GM12864 (cell line): ENCODE data around the gene LETMD1.

Source experiments
- DNase-seq: peaks from one replicate; pipeline ENCODE4 v3.0.0-alpha.2; 2011; ENCODE audit warnings: low read depth
- H3K4me3 ChIP-seq: 2 replicates; pipeline ENCODE4 v1.5.1; 2011; ENCODE audit warnings: mild to moderate bottlenecking, low read depth, low read length, control low read depth
- TF ChIP-seq, protein P1 (sequence below): IDR thresholded peaks from 2 replicates; pipeline ENCODE4 v1.5.1; 2011; ENCODE audit warnings: low read depth, mild to moderate bottlenecking, moderate library complexity, low read length, control low read depth, inconsistent platforms; ENCODE audit errors: missing control alignments

Gene LETMD1

DNA sequence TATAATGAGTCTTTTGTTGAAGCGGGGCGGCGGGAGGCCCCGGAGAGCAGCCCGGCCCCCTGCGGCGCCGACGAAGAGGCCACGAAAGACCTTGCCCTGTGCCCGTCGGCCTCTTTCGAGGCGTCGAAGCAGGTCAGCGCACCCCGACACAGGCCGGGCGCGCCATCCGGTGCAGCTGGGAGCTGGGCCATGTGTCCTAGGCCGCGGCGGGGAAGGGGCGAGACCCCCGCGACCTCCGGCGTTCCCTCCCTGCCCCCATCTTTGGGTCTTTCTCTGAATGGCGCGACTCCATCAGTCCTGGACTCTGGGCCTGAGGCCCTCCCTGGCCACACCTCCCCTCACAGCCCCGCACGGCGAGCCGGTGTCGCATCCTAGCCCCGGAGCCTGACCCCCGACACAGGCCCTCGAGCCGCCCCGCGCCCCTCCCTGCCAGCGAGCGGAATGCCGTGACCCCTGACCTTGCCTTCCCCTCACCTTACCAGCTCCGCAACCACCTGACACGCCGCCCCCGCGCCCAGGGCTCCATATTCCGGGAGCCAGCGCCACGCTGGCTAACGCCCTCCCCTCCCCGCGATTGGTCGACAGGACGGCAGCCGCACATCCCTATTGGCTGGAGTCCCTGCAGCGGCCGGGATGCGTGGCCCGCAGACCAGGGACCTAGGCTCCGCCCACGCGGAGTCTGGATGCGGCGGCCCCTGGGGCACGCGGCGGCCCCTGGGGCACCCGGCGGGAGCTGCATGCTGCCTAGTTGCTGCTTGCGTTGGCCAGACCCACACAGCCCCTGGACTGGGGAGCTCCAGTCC is 22.1 kb upstream of the LETMD1 start, which contains the start of gene SLC11A2:
Gene SLC11A2, minus strand, starts transcription at position 549 of the 803 bp plus-strand sequence. CDS start 15,656 bp downstream, outside the sequence.
- TF ChIP-seq, protein P1, sequence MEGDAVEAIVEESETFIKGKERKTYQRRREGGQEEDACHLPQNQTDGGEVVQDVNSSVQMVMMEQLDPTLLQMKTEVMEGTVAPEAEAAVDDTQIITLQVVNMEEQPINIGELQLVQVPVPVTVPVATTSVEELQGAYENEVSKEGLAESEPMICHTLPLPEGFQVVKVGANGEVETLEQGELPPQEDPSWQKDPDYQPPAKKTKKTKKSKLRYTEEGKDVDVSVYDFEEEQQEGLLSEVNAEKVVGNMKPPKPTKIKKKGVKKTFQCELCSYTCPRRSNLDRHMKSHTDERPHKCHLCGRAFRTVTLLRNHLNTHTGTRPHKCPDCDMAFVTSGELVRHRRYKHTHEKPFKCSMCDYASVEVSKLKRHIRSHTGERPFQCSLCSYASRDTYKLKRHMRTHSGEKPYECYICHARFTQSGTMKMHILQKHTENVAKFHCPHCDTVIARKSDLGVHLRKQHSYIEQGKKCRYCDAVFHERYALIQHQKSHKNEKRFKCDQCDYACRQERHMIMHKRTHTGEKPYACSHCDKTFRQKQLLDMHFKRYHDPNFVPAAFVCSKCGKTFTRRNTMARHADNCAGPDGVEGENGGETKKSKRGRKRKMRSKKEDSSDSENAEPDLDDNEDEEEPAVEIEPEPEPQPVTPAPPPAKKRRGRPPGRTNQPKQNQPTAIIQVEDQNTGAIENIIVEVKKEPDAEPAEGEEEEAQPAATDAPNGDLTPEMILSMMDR = peak; percentile 16
- H3K4me3 ChIP-seq = peak within 1 kb of the TSS; percentile 87
- peak; percentile 70 for DNase-seq

DNA sequence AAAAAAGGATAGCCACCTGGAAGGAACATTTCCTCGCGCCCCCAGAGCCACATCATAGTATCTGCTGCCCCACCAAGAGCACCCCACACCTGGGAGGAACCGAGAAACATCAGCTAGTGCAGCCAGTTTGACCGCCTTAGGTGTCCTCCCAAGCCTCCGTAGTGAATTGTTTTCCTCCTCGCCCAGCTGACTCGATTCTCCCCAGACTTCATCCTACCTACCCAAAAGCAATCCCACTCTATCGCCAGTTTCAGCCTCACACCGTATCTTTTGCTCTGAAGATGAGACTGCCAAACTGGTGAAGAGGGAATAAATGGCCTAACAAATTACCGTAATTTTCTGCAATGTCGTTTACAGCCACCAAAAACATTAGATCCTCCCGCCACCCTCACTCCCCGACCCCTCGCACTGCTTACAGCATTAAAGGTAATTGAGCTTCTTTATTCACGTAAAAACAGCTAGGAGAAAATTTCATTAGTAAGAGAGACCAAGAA is 20.7 kb upstream of the LETMD1 start:
- TF ChIP-seq, protein P1 = no peak
- H3K4me3 ChIP-seq = no peak overlapping the region
- no peak for DNase-seq

DNA sequence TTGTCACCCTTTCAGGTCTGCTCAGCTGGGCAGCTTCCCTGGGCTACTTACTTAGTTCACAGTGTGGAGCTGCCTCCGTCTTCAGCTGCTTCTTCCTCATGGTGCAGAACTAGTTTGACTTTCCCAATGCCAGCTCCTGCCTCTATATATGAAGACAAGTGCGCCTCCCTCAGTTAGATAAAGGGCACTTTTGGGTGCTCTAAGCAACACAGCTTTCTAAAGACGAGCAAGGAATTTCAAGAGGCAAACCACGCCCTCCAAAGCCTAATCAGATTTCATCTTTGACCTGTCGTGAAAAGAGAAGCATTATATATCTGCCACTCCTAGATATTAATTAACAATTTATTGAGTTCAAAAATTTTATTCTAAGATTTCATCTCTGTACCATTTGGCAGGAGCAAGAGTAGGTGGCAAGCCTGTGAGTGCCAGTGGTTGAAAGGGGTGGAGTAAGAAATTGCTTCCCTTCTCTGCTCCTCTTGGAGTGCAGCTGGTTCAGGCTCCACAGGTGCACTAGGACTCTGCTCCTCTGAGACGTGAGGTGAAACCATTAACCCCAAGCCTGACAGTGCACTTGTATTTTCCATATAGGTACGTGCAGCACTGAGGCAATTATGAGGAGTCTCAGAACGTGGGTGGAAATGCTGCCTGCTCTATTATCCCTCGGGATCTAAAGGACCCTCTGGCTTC is 19.9 kb upstream of the LETMD1 start:
- H3K4me3 ChIP-seq = no peak overlapping the region
- no peak for DNase-seq
- TF ChIP-seq, protein P1 = no peak

DNA sequence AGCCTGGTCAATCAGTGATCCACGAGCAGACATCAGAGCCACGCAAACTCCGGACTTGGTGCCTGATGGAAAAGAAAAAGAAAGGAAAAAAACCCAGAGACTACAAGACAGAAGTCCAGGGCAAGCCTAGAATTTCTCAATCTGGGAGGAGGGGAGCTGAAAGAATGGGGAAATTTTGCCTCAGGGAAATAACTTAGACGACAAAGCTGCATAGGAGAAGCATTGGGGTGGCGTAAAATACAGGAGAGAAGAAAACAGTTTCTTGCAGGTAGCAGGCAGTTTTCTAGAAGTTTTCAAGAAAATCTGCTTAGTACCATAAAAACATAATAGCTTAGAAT is 19.3 kb upstream of the LETMD1 start:
- TF ChIP-seq, protein P1 = no peak
- no peak for DNase-seq

DNA sequence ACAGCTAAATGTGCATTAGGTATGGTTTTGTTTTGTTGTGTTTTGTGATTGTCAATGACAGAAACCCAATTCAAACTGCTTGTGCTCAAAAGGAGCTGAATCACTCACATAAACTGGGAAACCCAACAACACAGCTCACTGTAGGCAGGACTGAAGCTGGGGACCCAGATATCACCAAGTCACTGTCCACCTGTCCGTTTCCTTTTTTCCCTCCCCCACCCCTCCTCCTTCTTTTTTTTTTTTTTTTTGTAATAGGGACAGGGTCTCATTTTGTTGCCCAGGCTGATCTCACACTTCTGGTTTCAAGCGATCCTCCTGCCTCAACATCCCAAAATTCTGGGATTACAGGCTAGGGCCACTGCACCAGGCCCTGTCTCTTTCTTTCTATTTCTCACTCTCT is 15.1 kb upstream of the LETMD1 start:
- no peak for DNase-seq
- TF ChIP-seq, protein P1 = no peak
- no peak overlapping the region for H3K4me3 ChIP-seq

More for the DNA sequence above, 19.3 kb upstream of the LETMD1 start:
- H3K4me3 ChIP-seq = no peak overlapping the region

DNA sequence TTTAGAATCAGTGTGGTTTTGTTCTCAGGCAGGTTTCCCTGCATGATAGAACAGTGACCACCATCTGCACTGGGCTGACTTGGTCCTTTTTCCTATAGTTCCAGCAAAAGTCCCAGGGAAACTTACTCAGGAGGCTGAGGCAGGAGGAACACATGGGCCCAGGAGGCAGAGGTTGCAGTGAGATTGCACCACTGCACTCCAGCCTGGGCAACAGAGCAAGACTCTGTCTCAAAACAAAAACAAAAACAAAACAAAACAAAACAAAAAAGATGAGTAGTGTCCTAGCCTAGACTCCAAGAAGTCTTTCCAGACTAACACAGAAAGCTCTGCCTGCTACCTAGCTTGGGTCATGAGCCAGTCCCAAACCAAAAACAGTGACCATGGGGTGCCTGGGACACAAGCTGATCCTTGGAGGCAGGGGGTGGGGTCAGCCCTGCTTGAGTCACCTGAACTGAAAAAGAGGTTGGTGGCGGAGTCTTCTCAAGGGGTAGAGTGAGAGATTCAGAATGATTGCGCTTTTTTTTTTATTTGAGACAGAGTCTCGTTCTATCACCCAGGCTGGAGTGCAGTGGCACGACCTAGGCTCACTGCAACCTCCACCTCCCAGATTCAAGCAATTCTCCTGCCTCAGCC is 14.6 kb upstream of the LETMD1 start:
- TF ChIP-seq, protein P1 = no peak
- DNase-seq = no peak

More for the DNA sequence above, 14.6 kb upstream of the LETMD1 start:
- H3K4me3 ChIP-seq = no peak overlapping the region
